Activated naive CD8-positive, alpha-beta T cell (primary cell): ENCODE results near the gene OTULIN.
A peak's percentile ranks its signal among the peaks of the same experiment; 100 is the strongest.

ENCODE experiments used
- H3K27ac Mint-ChIP-seq: one replicate; pipeline ENCODE4 v1.8.0; 2021; ENCODE audit warnings: mixed read lengths
- H3K27me3 Mint-ChIP-seq: one replicate; pipeline ENCODE4 v1.8.0; 2021; ENCODE audit warnings: mixed read lengths
- H3K36me3 Mint-ChIP-seq: one replicate; pipeline ENCODE4 v1.8.0; 2021; ENCODE audit warnings: mixed read lengths
- H3K4me1 Mint-ChIP-seq: one replicate; pipeline ENCODE4 v1.8.0; 2021; ENCODE audit warnings: low read depth, mixed read lengths
- H3K4me3 Mint-ChIP-seq: one replicate; pipeline ENCODE4 v1.8.0; 2021; ENCODE audit warnings: mild to moderate bottlenecking, mixed read lengths
- H3K9me3 Mint-ChIP-seq: one replicate; pipeline ENCODE4 v1.8.0; 2021; ENCODE audit warnings: low read depth, mixed read lengths

OTULIN gene

GRCh38 chr5:14743601-14744295, 79.2 kb downstream of the OTULIN start:
- no peak overlapping the region for H3K4me3 Mint-ChIP-seq

GRCh38 chr5:14744296-14745187, 80.0 kb downstream of the OTULIN start:
- no peaks in the 10 kb centered on the region for H3K27me3 Mint-ChIP-seq
- peaks cover 40% of the 10 kb centered on the region for H3K4me1 Mint-ChIP-seq
- peak overlapping the region; percentile 5 for H3K27ac Mint-ChIP-seq
- H3K9me3 Mint-ChIP-seq: no peaks in the 10 kb centered on the region
- H3K4me3 Mint-ChIP-seq: no peak overlapping the region
- H3K36me3 Mint-ChIP-seq: peaks cover 7% of the 10 kb centered on the region

More at GRCh38 chr5:14743601-14744295, 79.2 kb downstream of the OTULIN start:
- H3K27ac Mint-ChIP-seq: peak overlapping the region; percentile 5
- peaks cover 7% of the 10 kb centered on the region for H3K36me3 Mint-ChIP-seq
- no peaks in the 10 kb centered on the region for H3K27me3 Mint-ChIP-seq
- H3K9me3 Mint-ChIP-seq: no peaks in the 10 kb centered on the region
- peaks cover 40% of the 10 kb centered on the region for H3K4me1 Mint-ChIP-seq

GRCh38 chr5:14745188-14745563, 80.7 kb downstream of the OTULIN start:
- H3K9me3 Mint-ChIP-seq: no peaks in the 10 kb centered on the region
- H3K4me1 Mint-ChIP-seq: peaks cover 40% of the 10 kb centered on the region
- no peaks in the 10 kb centered on the region for H3K27me3 Mint-ChIP-seq
- H3K36me3 Mint-ChIP-seq: peaks cover 7% of the 10 kb centered on the region
- peak overlapping the region; percentile 22 for H3K27ac Mint-ChIP-seq
- H3K4me3 Mint-ChIP-seq: no peak overlapping the region

GRCh38 chr5:14745753-14746152, 81.2 kb downstream of the OTULIN start:
- Mint-ChIP-seq H3K4me1 (peaks cover 40% of the 10 kb centered on the region), H3K9me3 (no peaks in the 10 kb centered on the region), H3K36me3 (peaks cover 10% of the 10 kb centered on the region), H3K27me3 (no peaks in the 10 kb centered on the region), H3K27ac (peak overlapping the region; percentile 34), H3K4me3 (no peak overlapping the region)

GRCh38 chr5:14748180-14748900, 83.8 kb downstream of the OTULIN start:
- Mint-ChIP-seq H3K27ac (no peak overlapping the region), H3K36me3 (peaks cover 14% of the 10 kb centered on the region), H3K4me1 (peaks cover 19% of the 10 kb centered on the region), H3K9me3 (no peaks in the 10 kb centered on the region), H3K27me3 (no peaks in the 10 kb centered on the region), H3K4me3 (no peak overlapping the region)
